ENCODE results near the gene HCRTR2.
"Not testable (repeated sequence)": the region's sequence is repeated elsewhere in the genome, so short reads cannot be mapped to it uniquely, and the experiment has no call there.

Gene HCRTR2

DNA sequence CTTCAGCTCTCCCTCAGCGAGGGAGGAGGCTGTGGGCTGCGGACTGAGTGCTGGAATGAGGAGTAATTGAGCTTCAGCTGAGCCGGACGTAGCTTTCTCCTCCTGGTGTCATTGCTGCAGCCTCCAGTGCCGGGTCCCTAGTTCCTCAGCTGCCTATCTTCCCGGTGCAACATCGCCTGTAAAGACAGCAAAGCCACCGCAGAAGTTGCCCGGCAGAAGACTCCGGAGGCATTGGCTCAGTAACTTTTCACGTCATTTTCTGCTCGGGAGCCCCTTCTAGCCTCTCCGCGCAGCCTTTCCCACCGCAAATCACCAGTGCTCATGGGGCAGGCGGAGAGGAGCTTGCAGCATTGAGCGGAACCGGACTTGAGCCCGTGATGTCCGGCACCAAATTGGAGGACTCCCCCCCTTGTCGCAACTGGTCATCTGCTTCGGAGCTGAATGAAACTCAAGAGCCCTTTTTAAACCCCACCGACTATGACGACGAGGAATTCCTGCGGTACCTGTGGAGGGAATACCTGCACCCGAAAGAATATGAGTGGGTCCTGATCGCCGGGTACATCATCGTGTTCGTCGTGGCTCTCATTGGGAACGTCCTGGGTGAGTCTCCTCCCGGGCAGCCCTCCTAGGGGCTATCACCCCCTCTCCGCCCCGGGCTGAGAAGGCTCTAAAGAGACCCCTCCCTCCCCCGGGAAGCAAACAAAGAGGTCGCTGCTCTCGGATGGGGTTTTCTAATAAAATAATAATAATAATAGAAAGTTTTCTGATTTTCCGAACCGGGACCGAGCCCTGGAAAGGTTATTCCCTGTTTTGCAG lies at the start of gene HCRTR2:
Gene HCRTR2 (plus strand): TSS at position 305 of the 816 bp plus-strand sequence. CDS start 73 bp downstream, at position 378.
- no peak for DNase-seq

GRCh38 chr6:55130806-55131324 lies 43.5 kb upstream of the HCRTR2 start:
- no peak for DNase-seq

DNA sequence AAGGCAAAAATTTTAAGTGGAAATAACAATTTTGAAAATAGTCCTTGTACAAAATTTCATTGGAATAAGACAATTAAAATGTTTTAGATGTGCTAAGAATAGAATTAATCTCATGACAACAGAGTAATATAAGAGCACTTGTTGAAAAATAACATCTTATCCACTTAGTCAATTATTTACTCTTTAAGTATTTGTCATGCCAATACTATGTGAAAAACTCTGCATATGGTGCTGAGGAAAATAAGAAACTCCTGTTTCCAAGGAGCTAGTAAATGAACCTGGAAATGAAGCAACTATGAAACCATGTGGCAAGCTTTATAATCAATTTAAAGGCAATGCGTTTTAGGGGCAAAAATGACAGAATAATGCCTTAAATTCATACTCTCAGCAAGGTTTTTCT lies 42.7 kb upstream of the HCRTR2 start:
- DNase-seq: no peak

GRCh38 chr6:55136916-55137315 lies 37.4 kb upstream of the HCRTR2 start:
- no peak for DNase-seq

GRCh38 chr6:55137929-55138693 lies 36.2 kb upstream of the HCRTR2 start:
- no peak for DNase-seq

GRCh38 chr6:55141611-55142010 lies 32.7 kb upstream of the HCRTR2 start:
- DNase-seq: no peak

DNA sequence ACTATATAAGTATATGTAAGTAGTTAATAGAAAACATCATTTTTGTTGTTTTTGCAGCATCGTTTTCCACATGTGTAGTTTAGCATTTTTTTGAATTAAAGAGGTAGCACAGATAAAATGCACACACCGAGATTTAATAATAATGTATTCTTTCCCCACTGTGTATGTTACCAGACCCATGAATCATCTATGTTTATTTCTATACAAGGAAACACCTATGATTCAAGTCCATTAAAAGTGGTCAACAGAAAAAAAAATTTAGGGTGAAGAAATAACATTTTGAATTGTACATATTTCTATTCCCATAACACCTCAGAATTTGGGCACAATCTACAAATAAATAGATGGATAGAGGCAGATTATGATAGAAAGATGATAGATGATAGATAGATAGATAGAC lies 31.7 kb upstream of the HCRTR2 start:
- DNase-seq: no peak

GRCh38 chr6:55153284-55153683 lies 21.0 kb upstream of the HCRTR2 start:
- no peak for DNase-seq

- not testable (repeated sequence) for DNase-seq
Measured at GRCh38 chr6:55158784-55159183, 15.5 kb upstream of the HCRTR2 start.

GRCh38 chr6:55167860-55168259 lies 6.5 kb upstream of the HCRTR2 start:
- DNase-seq: no peak

- DNase-seq: no peak
Measured at GRCh38 chr6:55175078-55176049, 1.0 kb downstream of the HCRTR2 start.

DNA sequence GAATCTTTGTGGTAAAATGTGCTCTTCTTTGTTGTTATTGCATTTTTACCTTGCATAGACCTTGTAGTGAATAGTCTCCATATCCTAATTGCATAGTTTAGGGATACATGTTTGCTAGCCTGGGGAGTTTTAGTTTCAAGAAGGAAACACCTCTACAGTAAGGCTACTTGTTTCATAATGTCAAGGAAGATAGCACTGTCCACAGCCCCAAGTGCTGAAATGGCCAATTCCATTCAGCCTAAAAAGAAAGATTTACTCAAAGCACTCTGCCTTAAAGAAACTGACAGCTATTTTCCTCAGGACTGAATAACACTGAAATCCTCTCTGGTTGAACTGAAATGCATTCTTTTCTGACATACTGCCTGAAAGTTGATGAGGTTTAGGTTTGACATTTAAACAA lies 2.6 kb downstream of the HCRTR2 start:
- DNase-seq: no peak

DNA sequence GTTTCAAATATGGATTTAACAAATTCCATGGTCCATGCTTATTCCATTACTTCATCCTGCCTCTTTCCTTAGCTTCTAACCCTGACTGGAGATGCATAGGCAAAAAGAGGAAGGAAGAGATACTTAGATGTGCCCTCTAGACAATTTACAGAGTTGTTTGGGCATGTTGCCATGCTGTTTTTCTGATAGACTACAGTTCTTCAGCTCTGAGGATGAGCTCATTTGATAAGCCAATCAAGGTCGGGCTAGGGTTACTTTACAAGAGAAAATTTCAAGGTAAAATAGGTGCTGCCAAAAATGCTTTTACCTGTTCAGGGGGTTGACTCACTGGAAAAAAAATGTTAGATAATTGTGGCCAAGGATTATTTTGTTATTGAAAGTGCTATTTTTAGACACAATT lies 5.9 kb downstream of the HCRTR2 start:
- DNase-seq: no peak

DNA sequence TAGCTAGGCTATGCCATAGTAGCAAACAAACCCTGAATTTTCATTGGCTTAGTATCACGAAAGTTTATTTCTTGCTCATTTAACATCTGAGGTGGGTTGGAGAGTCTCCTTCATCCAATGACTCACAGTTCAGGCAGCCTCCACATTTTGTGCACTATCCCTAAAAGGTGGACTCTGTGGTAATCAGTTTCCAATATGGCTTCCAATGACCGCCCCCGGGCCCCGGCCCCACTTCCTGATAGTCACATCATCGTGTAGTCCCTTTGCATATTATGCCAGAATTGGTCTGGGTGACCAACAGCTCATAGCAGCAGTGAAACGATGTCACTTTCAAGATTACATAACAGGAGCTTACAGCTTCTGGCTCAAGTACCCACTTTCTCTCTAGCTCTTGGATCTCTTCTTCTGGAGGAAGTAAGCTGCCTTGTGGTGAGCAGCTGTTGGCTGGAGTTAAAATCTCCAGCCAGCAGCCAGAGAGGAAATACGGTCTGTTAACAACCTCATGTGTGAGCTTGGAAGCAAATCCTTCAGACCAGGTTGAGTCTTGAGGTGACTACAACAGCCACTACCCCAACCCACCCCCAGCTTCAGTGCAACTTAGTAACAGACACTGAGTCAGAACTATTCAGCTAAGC lies 7.8 kb downstream of the HCRTR2 start:
- DNase-seq: no peak

DNA sequence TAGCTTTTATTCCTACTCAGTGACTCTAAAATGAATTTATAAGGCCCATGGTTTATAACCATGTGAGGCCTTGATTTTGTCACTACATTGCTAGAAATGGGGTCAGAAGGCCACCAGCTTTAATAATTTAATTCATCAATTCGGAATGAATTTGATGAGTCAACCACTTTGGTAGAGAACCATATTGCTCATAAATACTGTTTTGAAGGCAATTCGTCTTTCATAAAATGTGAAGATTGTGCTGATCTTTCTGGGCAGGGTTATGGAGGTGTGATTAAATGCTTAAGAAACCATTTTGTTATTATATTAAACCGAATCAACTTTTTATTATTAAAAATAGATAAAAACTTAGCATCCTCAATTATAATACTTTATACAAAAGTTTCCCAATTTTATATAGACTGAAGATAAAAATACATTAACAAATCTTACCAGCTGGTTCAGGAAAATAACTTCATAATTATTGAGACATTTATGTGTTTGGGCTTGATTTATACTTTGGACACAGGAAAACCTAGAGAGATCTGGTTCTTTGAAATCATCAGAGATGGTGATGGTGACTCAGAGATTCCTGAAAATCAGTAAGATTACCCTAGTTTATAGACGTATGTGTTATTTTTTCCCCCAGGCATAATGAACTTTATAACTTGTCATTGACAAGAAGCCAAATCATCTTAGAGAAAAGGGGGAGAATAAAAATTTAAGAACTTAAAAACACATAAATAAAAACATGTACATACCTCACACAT lies 10.6 kb downstream of the HCRTR2 start:
- DNase-seq: no peak

- DNase-seq: no peak
Measured at GRCh38 chr6:55198715-55199114, 24.4 kb downstream of the HCRTR2 start.

DNA sequence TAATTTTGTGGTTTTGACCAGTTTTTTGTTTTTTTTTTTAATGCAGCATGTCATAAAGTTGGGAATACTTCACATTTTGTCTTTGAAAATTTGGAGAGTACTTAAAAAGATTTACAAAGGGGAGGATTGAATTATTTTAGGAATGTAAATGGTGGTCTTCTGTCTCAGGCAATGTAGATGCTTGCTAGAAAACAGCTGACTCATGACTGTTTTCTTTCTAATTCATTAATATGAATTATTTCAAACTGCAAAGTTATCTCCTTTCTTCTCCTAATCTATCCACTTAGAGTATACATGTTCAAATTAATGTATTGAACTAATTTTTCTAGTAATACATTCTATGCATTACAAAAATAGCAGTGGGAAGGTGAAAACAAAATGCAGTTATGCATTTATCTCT lies 24.9 kb downstream of the HCRTR2 start:
- no peak for DNase-seq

DNA sequence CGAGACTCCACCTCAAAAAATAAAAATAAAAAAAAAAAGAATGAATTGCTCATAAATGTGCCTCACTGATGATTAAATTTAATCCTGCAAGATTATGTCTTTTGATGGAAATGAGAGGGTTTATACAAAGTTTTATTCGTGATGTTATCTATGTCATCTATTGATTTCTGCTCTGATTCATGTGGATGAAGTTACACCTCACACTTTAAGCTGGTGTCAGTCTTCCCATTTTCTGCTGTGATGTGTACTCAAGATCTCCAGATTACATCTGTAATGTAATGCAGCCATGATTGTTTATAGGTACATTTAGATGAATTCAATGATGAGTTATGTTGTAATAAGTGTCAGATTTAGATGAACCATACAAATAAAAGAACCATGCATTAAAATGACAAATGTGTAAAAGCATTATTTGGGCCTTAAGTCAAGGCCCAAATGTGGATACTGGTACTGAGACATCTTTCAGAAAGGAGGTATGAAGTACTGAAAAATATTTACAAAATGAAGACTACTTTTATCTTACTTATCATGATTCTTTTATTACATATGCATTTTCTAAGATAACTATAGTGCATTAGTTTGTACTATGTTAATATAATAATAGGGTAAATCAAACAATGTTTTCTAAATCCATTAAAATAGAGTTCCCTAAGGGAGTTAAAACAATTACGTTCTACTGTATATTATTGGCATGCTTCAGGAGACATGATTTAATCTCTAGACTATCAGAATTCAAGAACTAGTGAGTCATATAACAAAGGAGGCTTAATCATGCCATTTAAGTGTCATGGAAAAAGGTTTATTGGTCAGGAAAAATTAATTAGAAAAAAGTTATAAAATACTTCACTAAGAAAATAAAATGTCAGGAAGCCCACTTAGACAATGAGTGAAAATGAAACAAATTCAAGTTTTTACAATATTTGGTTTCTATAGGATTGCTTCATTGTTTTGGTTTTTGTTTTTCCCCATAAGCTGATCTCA lies 34.5 kb downstream of the HCRTR2 start:
- no peak for DNase-seq

GRCh38 chr6:55210952-55211351 lies 36.6 kb downstream of the HCRTR2 start:
- DNase-seq: no peak

GRCh38 chr6:55212156-55212555 lies 37.8 kb downstream of the HCRTR2 start:
- DNase-seq: no peak

Measured in CD4-positive, alpha-beta T cell treated with Interleukin-4 for 4 hours (primary cell).